Measurements from ENCODE around the gene PRDM11. TPM values are rescaled to one million over a fixed set of nuclear protein-coding genes. Genes with fewer than 3 reads are reported as not detected.

PRDM11 gene
- total RNA-seq, 1 donor from 2014 or later = 32.9 TPM

- Mint-ChIP-seq H3K36me3 (ENCODE audit: low read depth) (peaks cover 2% of the 10 kb centered on the region), H3K4me3 (ENCODE audit: unreplicated experiment) (peak overlapping the region; percentile 86), H3K27me3 (ENCODE audit: low read depth) (peaks cover 7% of the 10 kb centered on the region), H3K4me1 (ENCODE audit: low read depth) (peaks cover 25% of the 10 kb centered on the region), H3K27ac (ENCODE audit: unreplicated experiment) (peak overlapping the region; percentile 61), H3K9me3 (ENCODE audit: low read depth) (no peaks in the 10 kb centered on the region)
- TF ChIP-seq CTCF (IDR thresholded peaks at IDR 0.05) = no peak
- DNase-seq (ENCODE audit: low spot score) = no peak
Observed at GRCh38 chr11:45147891-45148675, 1.6 kb downstream of the PRDM11 start.

- no peaks in the 10 kb centered on the region for H3K9me3 Mint-ChIP-seq (ENCODE audit: low read depth)
- no peak for TF ChIP-seq CTCF (IDR thresholded peaks at IDR 0.05)
- no peak overlapping the region for H3K27ac Mint-ChIP-seq (ENCODE audit: unreplicated experiment)
- no peak for DNase-seq (ENCODE audit: low spot score)
- peaks cover 27% of the 10 kb centered on the region for H3K4me1 Mint-ChIP-seq (ENCODE audit: low read depth)
- no peak overlapping the region for H3K4me3 Mint-ChIP-seq (ENCODE audit: unreplicated experiment)
- peaks cover 2% of the 10 kb centered on the region for H3K36me3 Mint-ChIP-seq (ENCODE audit: low read depth)
- peaks cover 1% of the 10 kb centered on the region for H3K27me3 Mint-ChIP-seq (ENCODE audit: low read depth)
Observed at GRCh38 chr11:45149483-45150056, 3.1 kb downstream of the PRDM11 start.

GRCh38 chr11:45150301-45150700, 3.9 kb downstream of the PRDM11 start:
- H3K9me3 Mint-ChIP-seq (ENCODE audit: low read depth) = no peaks in the 10 kb centered on the region
- TF ChIP-seq CTCF (IDR thresholded peaks at IDR 0.05) = no peak
- H3K4me1 Mint-ChIP-seq (ENCODE audit: low read depth) = peaks cover 33% of the 10 kb centered on the region
- no peak for DNase-seq (ENCODE audit: low spot score)
- no peak overlapping the region for H3K4me3 Mint-ChIP-seq (ENCODE audit: unreplicated experiment)
- H3K27ac Mint-ChIP-seq (ENCODE audit: unreplicated experiment) = no peak overlapping the region
- H3K27me3 Mint-ChIP-seq (ENCODE audit: low read depth) = no peaks in the 10 kb centered on the region
- H3K36me3 Mint-ChIP-seq (ENCODE audit: low read depth) = peaks cover 2% of the 10 kb centered on the region

- no peak for TF ChIP-seq CTCF (IDR thresholded peaks at IDR 0.05)
- DNase-seq (ENCODE audit: low spot score) = no peak
- H3K4me3 Mint-ChIP-seq (ENCODE audit: unreplicated experiment) = no peak overlapping the region
- no peaks in the 10 kb centered on the region for H3K9me3 Mint-ChIP-seq (ENCODE audit: low read depth)
- H3K36me3 Mint-ChIP-seq (ENCODE audit: low read depth) = peaks cover 2% of the 10 kb centered on the region
- no peak overlapping the region for H3K27ac Mint-ChIP-seq (ENCODE audit: unreplicated experiment)
- peaks cover 33% of the 10 kb centered on the region for H3K4me1 Mint-ChIP-seq (ENCODE audit: low read depth)
- H3K27me3 Mint-ChIP-seq (ENCODE audit: low read depth) = no peaks in the 10 kb centered on the region
Observed at GRCh38 chr11:45150943-45151342, 4.5 kb downstream of the PRDM11 start.

GRCh38 chr11:45151362-45151982, 5.0 kb downstream of the PRDM11 start:
- Mint-ChIP-seq H3K9me3 (ENCODE audit: low read depth) (no peaks in the 10 kb centered on the region), H3K4me3 (ENCODE audit: unreplicated experiment) (no peak overlapping the region)
- no peak for DNase-seq (ENCODE audit: low spot score)

More at GRCh38 chr11:45151362-45151982, 5.0 kb downstream of the PRDM11 start:
- no peak for TF ChIP-seq CTCF (IDR thresholded peaks at IDR 0.05)
- no peak overlapping the region for H3K27ac Mint-ChIP-seq (ENCODE audit: unreplicated experiment)
- peaks cover 35% of the 10 kb centered on the region for H3K4me1 Mint-ChIP-seq (ENCODE audit: low read depth)
- H3K27me3 Mint-ChIP-seq (ENCODE audit: low read depth) = no peaks in the 10 kb centered on the region
- H3K36me3 Mint-ChIP-seq (ENCODE audit: low read depth) = peaks cover 2% of the 10 kb centered on the region

Measured in chondrocyte (in vitro differentiated cells).